ENCODE measurements around the gene ATAD1. TPM values are rescaled to one million over a fixed set of nuclear protein-coding genes. Genes with fewer than 3 reads are reported as not detected.

ATAD1 gene
- total RNA-seq, 1 experiment from 2014 or later, result 46.7 TPM

- no peak for TF ChIP-seq ZNF532 (CRISPR knock-in tag; IDR thresholded peaks at IDR 0.05; ENCODE audit: borderline replicate concordance)
- no peak for TF ChIP-seq CREM (CRISPR knock-in tag; IDR thresholded peaks at IDR 0.05)
- TF ChIP-seq ZNF232 (CRISPR knock-in tag; IDR thresholded peaks at IDR 0.05), result no peak
- no peak for TF ChIP-seq ESRRA (CRISPR knock-in tag; IDR thresholded peaks at IDR 0.05; ENCODE audit: borderline replicate concordance)
- TF ChIP-seq NR3C1 (CRISPR knock-in tag; conservative IDR thresholded peaks at IDR 0.05; ENCODE audit: low read depth), result no peak
- TF ChIP-seq, protein P1, sequence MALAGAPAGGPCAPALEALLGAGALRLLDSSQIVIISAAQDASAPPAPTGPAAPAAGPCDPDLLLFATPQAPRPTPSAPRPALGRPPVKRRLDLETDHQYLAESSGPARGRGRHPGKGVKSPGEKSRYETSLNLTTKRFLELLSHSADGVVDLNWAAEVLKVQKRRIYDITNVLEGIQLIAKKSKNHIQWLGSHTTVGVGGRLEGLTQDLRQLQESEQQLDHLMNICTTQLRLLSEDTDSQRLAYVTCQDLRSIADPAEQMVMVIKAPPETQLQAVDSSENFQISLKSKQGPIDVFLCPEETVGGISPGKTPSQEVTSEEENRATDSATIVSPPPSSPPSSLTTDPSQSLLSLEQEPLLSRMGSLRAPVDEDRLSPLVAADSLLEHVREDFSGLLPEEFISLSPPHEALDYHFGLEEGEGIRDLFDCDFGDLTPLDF (CRISPR knock-in tag; IDR thresholded peaks at IDR 0.05), result no peak
- no peak for TF ChIP-seq GTF2I (CRISPR knock-in tag; conservative IDR thresholded peaks at IDR 0.05)
- no peak for TF ChIP-seq CREB1 (CRISPR knock-in tag; IDR thresholded peaks at IDR 0.05)
- TF ChIP-seq KAT7 (CRISPR knock-in tag; IDR thresholded peaks at IDR 0.05; ENCODE audit: borderline replicate concordance), result no peak
- TF ChIP-seq AFF4 (CRISPR knock-in tag; IDR thresholded peaks at IDR 0.05; ENCODE audit: borderline replicate concordance), result no peak
- TF ChIP-seq ZNF263 (CRISPR knock-in tag; IDR thresholded peaks at IDR 0.05; ENCODE audit: low read depth), result no peak
- no peak for TF ChIP-seq PREB (CRISPR knock-in tag; IDR thresholded peaks at IDR 0.05; ENCODE audit: borderline replicate concordance)
- no peak for TF ChIP-seq NFATC4 (CRISPR knock-in tag; IDR thresholded peaks at IDR 0.05)
- no peak for TF ChIP-seq CBFB (CRISPR knock-in tag; IDR thresholded peaks at IDR 0.05; ENCODE audit: low read depth)
- TF ChIP-seq, protein P2, sequence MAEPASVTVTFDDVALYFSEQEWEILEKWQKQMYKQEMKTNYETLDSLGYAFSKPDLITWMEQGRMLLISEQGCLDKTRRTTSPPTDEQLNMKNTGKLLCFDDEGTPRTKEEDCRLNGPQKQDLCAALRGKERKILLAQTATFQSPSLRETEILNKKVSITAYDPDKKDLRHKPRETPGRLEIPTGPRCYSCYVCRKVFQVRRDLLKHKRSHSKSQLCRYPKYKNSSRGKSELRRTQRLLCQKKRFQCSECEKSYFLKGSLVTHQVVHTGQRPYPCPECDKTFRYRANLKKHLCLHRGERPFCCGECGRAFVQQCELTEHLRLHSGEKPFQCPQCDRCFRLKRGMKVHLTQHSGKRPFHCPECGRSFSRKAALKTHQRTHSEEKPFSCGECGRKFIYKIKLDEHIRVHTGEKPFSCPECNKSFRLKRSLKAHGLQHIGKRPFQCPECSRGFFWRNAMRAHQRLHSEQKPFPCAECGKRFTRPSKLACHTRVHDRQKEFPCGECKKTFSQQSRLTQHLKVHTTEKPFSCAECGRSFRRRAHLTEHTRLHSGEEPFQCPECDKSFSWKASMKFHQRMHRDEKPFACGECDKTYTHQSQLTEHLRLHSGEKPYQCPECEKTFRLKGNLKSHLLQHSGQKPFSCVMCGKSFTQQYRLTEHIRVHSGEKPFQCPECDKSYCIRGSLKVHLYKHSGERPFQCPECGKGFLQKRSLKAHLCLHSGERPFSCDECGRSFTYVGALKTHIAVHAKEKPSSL (CRISPR knock-in tag; conservative IDR thresholded peaks at IDR 0.05), result no peak
- TF ChIP-seq OVOL2 (CRISPR knock-in tag; IDR thresholded peaks at IDR 0.05; ENCODE audit: borderline replicate concordance), result no peak
These were observed 18.1 kb upstream of the ATAD1 start (continued) for GRCh38 chr10:87836098-87836497.

All from WTC11 (cell line).